BLaER1 (cell line): ENCODE measurements around the gene BCL2L15.

ENCODE experiments used
- H3K27ac ChIP-seq: shearing (Covaris generic); formaldehyde crosslinking; 2 replicates; pipeline ENCODE4 v1.8.1; 2022
- H3K27me3 ChIP-seq: shearing (Covaris generic); formaldehyde crosslinking; 2 replicates; pipeline ENCODE4 v1.8.1; 2022
- H3K36me3 ChIP-seq: shearing (Covaris generic); formaldehyde crosslinking; 2 replicates; pipeline ENCODE4 v1.8.1; 2022
- H3K4me1 ChIP-seq: shearing (Covaris generic); formaldehyde crosslinking; 2 replicates; pipeline ENCODE4 v1.8.1; 2022
- H3K4me2 ChIP-seq: shearing (Covaris generic); formaldehyde crosslinking; 2 replicates; pipeline ENCODE4 v1.8.1; 2022
- H3K4me3 ChIP-seq: shearing (Covaris generic); formaldehyde crosslinking; 2 replicates; pipeline ENCODE4 v1.8.1; 2022
- H3K9ac ChIP-seq: shearing (Covaris generic); formaldehyde crosslinking; 2 replicates; pipeline ENCODE4 v1.8.1; 2022
- H3K9me3 ChIP-seq: shearing (Covaris generic); formaldehyde crosslinking; 2 replicates; pipeline ENCODE4 v1.8.1; 2022
- H4K20me1 ChIP-seq: shearing (Covaris generic); formaldehyde crosslinking; 2 replicates; pipeline ENCODE4 v1.8.1; 2022
- Cebpa-rat ChIP-seq: shearing (Covaris generic); IDR thresholded peaks from 2 replicates; pipeline ENCODE4 v1.8.1; 2022

BCL2L15 gene

DNA sequence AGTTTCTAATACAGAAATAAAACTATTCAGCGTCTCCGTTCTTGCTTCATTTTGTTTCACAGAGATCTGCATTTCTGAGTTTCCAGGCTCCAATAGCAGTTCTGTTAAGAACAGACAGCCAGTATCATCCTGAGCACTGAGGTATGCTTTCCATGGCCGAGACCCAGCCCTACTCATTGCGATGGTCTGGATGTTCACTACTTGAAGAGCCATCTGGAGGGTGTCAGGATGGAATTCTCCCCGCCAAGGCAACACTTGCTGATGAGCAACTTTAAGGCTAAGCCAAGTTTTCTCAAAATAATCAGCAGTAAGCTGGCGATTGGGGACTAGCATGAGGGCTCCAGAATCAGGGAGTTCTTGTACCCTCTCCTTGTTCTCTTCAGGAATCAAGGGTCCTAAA is 7.7 kb upstream of the BCL2L15 start:
- Histone ChIP-seq H4K20me1 (no peaks in the 10 kb centered on the region), H3K27ac (no peak overlapping the region), H3K4me3 (no peak overlapping the region), H3K4me2 (no peak overlapping the region), H3K9ac (no peak overlapping the region), H3K36me3 (peaks cover 65% of the 10 kb centered on the region), H3K27me3 (no peaks in the 10 kb centered on the region), H3K9me3 (no peaks in the 10 kb centered on the region), H3K4me1 (peaks cover 14% of the 10 kb centered on the region)
- no peak for TF ChIP-seq Cebpa-rat

- no peak overlapping the region for H3K9ac ChIP-seq
- no peaks in the 10 kb centered on the region for H4K20me1 ChIP-seq
- no peaks in the 10 kb centered on the region for H3K9me3 ChIP-seq
- peaks cover 47% of the 10 kb centered on the region for H3K36me3 ChIP-seq
- no peak overlapping the region for H3K4me2 ChIP-seq
- H3K27me3 ChIP-seq = no peaks in the 10 kb centered on the region
- no peak overlapping the region for H3K4me3 ChIP-seq
- H3K4me1 ChIP-seq = peaks cover 14% of the 10 kb centered on the region
- no peak for TF ChIP-seq Cebpa-rat
- H3K27ac ChIP-seq = no peak overlapping the region
These were observed 5.9 kb upstream of the BCL2L15 start for GRCh38 chr1:113893267-113893666.

DNA sequence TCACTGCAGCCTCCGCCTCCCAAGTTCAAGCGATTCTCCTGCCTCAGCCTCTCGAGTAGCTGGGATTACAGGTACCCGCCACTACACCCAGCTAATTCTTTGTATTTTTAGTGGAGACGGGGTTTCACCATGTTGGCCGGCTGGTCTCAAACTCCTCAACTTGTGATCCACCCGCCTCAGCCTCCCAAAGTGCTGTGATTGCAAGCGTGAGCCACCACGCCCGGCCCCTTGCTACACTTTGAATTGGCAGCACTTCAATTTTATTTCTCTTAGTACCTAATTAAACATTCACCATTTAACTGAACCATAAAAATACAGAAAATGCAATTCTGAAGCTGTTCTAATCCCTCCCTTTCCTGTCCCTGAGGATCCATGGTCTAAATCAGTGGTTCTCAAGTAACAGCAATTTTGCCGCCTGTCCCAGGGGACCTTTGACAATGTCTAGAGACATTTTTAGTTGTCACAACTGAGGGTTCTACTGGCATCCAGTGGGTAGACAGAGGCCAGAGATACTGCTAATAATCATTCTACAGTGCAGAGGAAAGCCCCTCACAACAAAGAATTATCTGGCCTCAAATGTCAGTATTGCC is 4.3 kb upstream of the BCL2L15 start:
- Histone ChIP-seq H3K4me3 (no peak overlapping the region), H3K27ac (no peak overlapping the region), H4K20me1 (no peaks in the 10 kb centered on the region), H3K36me3 (peaks cover 31% of the 10 kb centered on the region), H3K4me1 (peaks cover 14% of the 10 kb centered on the region), H3K4me2 (peak overlapping the region; percentile 63), H3K9me3 (no peaks in the 10 kb centered on the region), H3K9ac (no peak overlapping the region), H3K27me3 (no peaks in the 10 kb centered on the region)
- TF ChIP-seq Cebpa-rat = no peak

DNA sequence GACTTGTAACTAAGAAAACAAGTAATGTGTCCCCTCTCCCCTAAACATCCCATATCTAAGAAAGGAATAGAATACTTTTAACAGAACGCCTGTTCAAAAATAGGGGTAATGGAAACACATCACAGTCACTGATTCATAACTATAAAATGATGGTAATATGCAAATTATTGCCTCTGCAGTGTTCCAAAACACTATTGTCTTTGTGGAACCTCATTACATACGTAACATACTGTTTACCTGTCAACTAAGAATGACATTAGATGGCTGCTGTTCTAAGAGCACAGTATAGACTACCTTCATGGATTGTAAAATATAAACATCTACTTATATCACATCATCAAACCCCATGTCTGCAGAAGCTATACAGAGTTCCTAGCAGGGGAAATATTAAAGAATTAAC is 3.4 kb upstream of the BCL2L15 start:
- Histone ChIP-seq H3K36me3 (peaks cover 22% of the 10 kb centered on the region), H3K4me2 (no peak overlapping the region), H3K27ac (no peak overlapping the region), H3K4me1 (peaks cover 14% of the 10 kb centered on the region), H3K9ac (no peak overlapping the region), H3K4me3 (no peak overlapping the region), H3K9me3 (no peaks in the 10 kb centered on the region), H4K20me1 (no peaks in the 10 kb centered on the region), H3K27me3 (no peaks in the 10 kb centered on the region)
- TF ChIP-seq Cebpa-rat = no peak

GRCh38 chr1:113886417-113887401 is 672 bp downstream of the BCL2L15 start:
- Histone ChIP-seq H3K9ac (no peak overlapping the region), H3K27ac (no peak overlapping the region)

DNA sequence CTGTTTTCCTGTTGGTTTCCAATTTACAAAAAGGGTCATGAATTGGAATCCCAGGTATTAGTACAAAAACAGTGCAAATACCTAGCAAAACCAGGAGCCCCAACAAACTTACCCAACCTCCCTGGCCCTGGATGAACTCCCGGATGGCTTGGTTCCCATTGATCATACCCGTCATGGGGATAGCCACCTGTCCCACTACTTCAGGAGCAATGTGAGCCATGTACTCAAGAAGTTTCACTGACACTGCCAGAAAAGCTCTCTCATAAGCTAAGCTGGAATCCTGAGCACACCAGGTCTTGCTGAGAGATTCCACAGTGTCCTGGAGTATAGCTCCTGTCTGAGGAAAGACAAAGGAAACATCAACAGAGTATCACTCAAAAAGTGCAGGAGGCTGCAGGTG is 5.7 kb downstream of the BCL2L15 start:
- Histone ChIP-seq H3K4me1 (peaks cover 16% of the 10 kb centered on the region; the same call in 1 of the 2 replicates), H3K36me3 (no peaks in the 10 kb centered on the region), H3K9ac (no peak overlapping the region), H3K27me3 (no peaks in the 10 kb centered on the region), H3K27ac (no peak overlapping the region), H3K4me3 (no peak overlapping the region), H4K20me1 (no peaks in the 10 kb centered on the region), H3K9me3 (peaks cover 8% of the 10 kb centered on the region; the same call in 1 of the 2 replicates), H3K4me2 (no peak overlapping the region)
- no peak for TF ChIP-seq Cebpa-rat

More at GRCh38 chr1:113886417-113887401, 672 bp downstream of the BCL2L15 start:
- H3K27me3 ChIP-seq = no peaks in the 10 kb centered on the region
- H4K20me1 ChIP-seq = no peaks in the 10 kb centered on the region
- H3K36me3 ChIP-seq = no peaks in the 10 kb centered on the region
- TF ChIP-seq Cebpa-rat = no peak
- H3K4me1 ChIP-seq = peaks cover 11% of the 10 kb centered on the region
- H3K4me2 ChIP-seq = no peak overlapping the region
- no peaks in the 10 kb centered on the region for H3K9me3 ChIP-seq
- no peak overlapping the region for H3K4me3 ChIP-seq

DNA sequence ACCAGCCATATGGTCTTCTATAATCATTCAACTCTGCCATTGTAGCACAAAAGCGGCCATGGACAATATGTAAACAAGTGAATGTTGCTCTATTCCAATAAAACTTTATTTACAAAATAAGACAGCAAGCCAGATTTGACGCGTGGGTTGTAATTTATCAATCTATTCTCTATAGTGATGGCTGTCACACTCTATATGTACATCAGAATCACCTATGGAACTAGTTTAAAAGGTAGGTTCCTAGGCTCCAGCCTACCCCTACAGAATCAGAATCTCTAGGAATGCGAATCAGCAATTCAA is 7.7 kb downstream of the BCL2L15 start:
- H3K9me3 ChIP-seq = peaks cover 8% of the 10 kb centered on the region; the same call in 1 of the 2 replicates
- peaks cover 22% of the 10 kb centered on the region; the same call in 1 of the 2 replicates for H3K4me1 ChIP-seq
- no peak overlapping the region for H3K9ac ChIP-seq
- no peaks in the 10 kb centered on the region for H4K20me1 ChIP-seq
- H3K4me2 ChIP-seq = no peak overlapping the region
- TF ChIP-seq Cebpa-rat = no peak
- H3K27me3 ChIP-seq = no peaks in the 10 kb centered on the region
- H3K36me3 ChIP-seq = no peaks in the 10 kb centered on the region
- H3K4me3 ChIP-seq = no peak overlapping the region
- no peak overlapping the region for H3K27ac ChIP-seq

- H3K36me3 ChIP-seq = no peaks in the 10 kb centered on the region
- no peak overlapping the region for H3K4me2 ChIP-seq
- peaks cover 8% of the 10 kb centered on the region; the same call in 1 of the 2 replicates for H3K9me3 ChIP-seq
- H3K27me3 ChIP-seq = no peaks in the 10 kb centered on the region
- no peak overlapping the region for H3K9ac ChIP-seq
- no peaks in the 10 kb centered on the region for H4K20me1 ChIP-seq
- H3K27ac ChIP-seq = no peak overlapping the region
- TF ChIP-seq Cebpa-rat = no peak
- H3K4me1 ChIP-seq = peaks cover 50% of the 10 kb centered on the region
- H3K4me3 ChIP-seq = no peak overlapping the region
These were observed 11.2 kb downstream of the BCL2L15 start for GRCh38 chr1:113876176-113876575.

DNA sequence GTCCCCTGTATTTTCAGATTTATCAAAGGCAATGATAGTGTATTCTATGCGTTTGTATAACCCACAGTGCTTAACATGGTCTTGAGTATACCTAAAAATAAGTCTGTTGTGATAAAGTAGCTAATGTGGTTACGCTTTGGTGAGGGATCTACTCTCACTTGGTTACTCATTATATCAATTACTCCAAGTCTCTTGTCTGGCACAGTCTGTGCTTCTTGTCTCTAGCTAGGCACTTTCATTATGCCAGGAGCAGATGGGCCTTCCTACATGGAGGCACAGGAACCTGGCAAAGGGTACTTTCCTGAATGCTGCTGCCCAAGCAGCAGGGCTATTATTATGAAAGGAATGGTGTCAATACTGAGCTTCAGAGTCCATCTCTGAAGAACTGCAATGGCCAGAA is 11.7 kb downstream of the BCL2L15 start:
- H3K4me2 ChIP-seq = no peak overlapping the region; the same call in 1 of the 2 replicates
- no peak overlapping the region for H3K27ac ChIP-seq
- H3K4me1 ChIP-seq = peaks cover 50% of the 10 kb centered on the region
- H3K9ac ChIP-seq = no peak overlapping the region
- H3K4me3 ChIP-seq = no peak overlapping the region
- H3K36me3 ChIP-seq = no peaks in the 10 kb centered on the region
- H4K20me1 ChIP-seq = no peaks in the 10 kb centered on the region
- TF ChIP-seq Cebpa-rat = no peak
- peaks cover 8% of the 10 kb centered on the region; the same call in 1 of the 2 replicates for H3K9me3 ChIP-seq
- H3K27me3 ChIP-seq = no peaks in the 10 kb centered on the region
